H7 (cell line): ENCODE measurements around the gene TGM1. TPM values are rescaled to one million over a fixed set of nuclear protein-coding genes. Genes with fewer than 3 reads are reported as not detected.
"Not testable (repeated sequence)": the region's sequence is repeated elsewhere in the genome, so short reads cannot be mapped to it uniquely, and the experiment has no call there.

ENCODE experiments used
- DNase-seq: peaks from one replicate; pipeline ENCODE4 v3.0.0; 2012
- H3K27me3 ChIP-seq: 2 replicates; pipeline ENCODE4 v1.6.0; 2011; ENCODE audit warnings: mild to moderate bottlenecking, low read length; ENCODE audit not compliant: control insufficient read depth, insufficient read depth
- H3K36me3 ChIP-seq: replicated peaks from 2 replicates; pipeline ENCODE4 v1.5.1; 2011; ENCODE audit warnings: low read length; ENCODE audit not compliant: control insufficient read depth, insufficient read depth
- H3K4me3 ChIP-seq: 2 replicates; pipeline ENCODE4 v1.5.1; 2011; ENCODE audit warnings: low read depth, mild to moderate bottlenecking, control low read depth, low read length, moderate library complexity; ENCODE audit not compliant: insufficient read depth
- total RNA-seq: library from RNA; depleted of rRNA; stranded (reverse); fragments of >200 nt; shearing (Covaris generic); gene quantifications from 2 replicates; pipeline ENCODE4 v1.2.3, GENCODE V29; 2014; rRNA removed

Gene TGM1
- total RNA-seq, 1 experiment from 2014 or later, result 0.21 TPM

GRCh38 chr14:24207625-24208024 is 55.4 kb downstream of the TGM1 start:
- H3K36me3 ChIP-seq, result peaks cover 23% of the 10 kb centered on the region
- no peaks in the 10 kb centered on the region for H3K27me3 ChIP-seq
- no peak overlapping the region for H3K4me3 ChIP-seq
- DNase-seq, result no peak

GRCh38 chr14:24207104-24207551 is 55.8 kb downstream of the TGM1 start:
- Histone ChIP-seq H3K36me3 (peaks cover 23% of the 10 kb centered on the region), H3K4me3 (no peak overlapping the region), H3K27me3 (no peaks in the 10 kb centered on the region)
- no peak for DNase-seq

- peak; percentile 7 for DNase-seq
- no peaks in the 10 kb centered on the region for H3K27me3 ChIP-seq
- H3K36me3 ChIP-seq, result peaks cover 23% of the 10 kb centered on the region
- no peak overlapping the region for H3K4me3 ChIP-seq
Measured at GRCh38 chr14:24206260-24207103, 56.5 kb downstream of the TGM1 start.

GRCh38 chr14:24204163-24205146 is 58.5 kb downstream of the TGM1 start:
- Histone ChIP-seq H3K27me3 (no peaks in the 10 kb centered on the region), H3K4me3 (no peak overlapping the region), H3K36me3 (peaks cover 15% of the 10 kb centered on the region)
- DNase-seq, result peak; percentile 16

GRCh38 chr14:24203249-24203886 is 59.6 kb downstream of the TGM1 start:
- H3K36me3 ChIP-seq, DNase-seq, H3K27me3 ChIP-seq, H3K4me3 ChIP-seq: not testable (repeated sequence)

- not testable (repeated sequence) for DNase-seq, H3K36me3 ChIP-seq, H3K27me3 ChIP-seq, H3K4me3 ChIP-seq
Measured at GRCh38 chr14:24202538-24202937, 60.4 kb downstream of the TGM1 start.

Other genes starting within 250 kb of the TGM1 start
- 2.3 and 6.5 TPM in 2 replicates for gene CARMIL3, start 211.2 kb downstream of the TGM1 start, total RNA-seq
- 0.04 TPM in 1 of 2 replicates, not detected in the other for gene CPNE6, start 191.6 kb downstream of the TGM1 start, total RNA-seq
- 73.7 and 80.1 TPM in 2 replicates for gene PCK2, start 168.9 kb downstream of the TGM1 start, total RNA-seq
- 70.4 and 90.1 TPM in 2 replicates for gene DCAF11, start 148.4 kb downstream of the TGM1 start, total RNA-seq
- 0.87 and 2.1 TPM in 2 replicates for gene NRL, start 148.2 kb downstream of the TGM1 start, total RNA-seq
- gene FITM1, start 132.5 kb downstream of the TGM1 start, total RNA-seq, result not detected in 2 replicates
- 46.9 and 49.3 TPM in 2 replicates for gene PSME1, start 127.0 kb downstream of the TGM1 start, total RNA-seq
- gene EMC9, start 121.6 kb downstream of the TGM1 start, total RNA-seq, result 25.7 and 35.9 TPM in 2 replicates
- gene PSME2, start 116.6 kb downstream of the TGM1 start, total RNA-seq, result 129 and 134 TPM in 2 replicates
- gene RNF31, start 115.7 kb downstream of the TGM1 start, total RNA-seq, result 67.7 and 75.0 TPM in 2 replicates
- 8.1 and 11.2 TPM in 2 replicates for gene IRF9, start 101.9 kb downstream of the TGM1 start, total RNA-seq
- gene REC8, start 91.1 kb downstream of the TGM1 start, total RNA-seq, result 5.6 and 5.9 TPM in 2 replicates
- gene IPO4, start 74.4 kb downstream of the TGM1 start, total RNA-seq, result 139 and 149 TPM in 2 replicates
- 27.4 and 35.2 TPM in 2 replicates for gene TM9SF1, start 67.7 kb downstream of the TGM1 start, total RNA-seq
- not detected in 2 replicates for gene TSSK4, start 57.5 kb downstream of the TGM1 start, total RNA-seq
- gene CHMP4A, start 49.7 kb downstream of the TGM1 start, total RNA-seq, result 17.6 and 20.8 TPM in 2 replicates
- 18.6 and 23.6 TPM in 2 replicates for gene MDP1, start 47.1 kb downstream of the TGM1 start, total RNA-seq
- gene NEDD8, start 30.8 kb downstream of the TGM1 start, total RNA-seq, result 195 and 203 TPM in 2 replicates
- 81.6 and 104 TPM in 2 replicates for gene GMPR2, start 30.2 kb downstream of the TGM1 start, total RNA-seq
- 46.9 and 52.2 TPM in 2 replicates for gene TINF2, start 20.6 kb downstream of the TGM1 start, total RNA-seq
- 22.8 and 25.9 TPM in 2 replicates for gene RABGGTA, start 8.4 kb upstream of the TGM1 start, total RNA-seq
- gene DHRS1, start 36.6 kb upstream of the TGM1 start, total RNA-seq, result 13.5 and 18.8 TPM in 2 replicates
- gene NOP9, start 36.7 kb upstream of the TGM1 start, total RNA-seq, result 27.2 and 32.4 TPM in 2 replicates
- 0.48 TPM in 1 of 2 replicates, not detected in the other for gene CIDEB, start 44.8 kb upstream of the TGM1 start, total RNA-seq
- gene LTB4R2, start 47.0 kb upstream of the TGM1 start, total RNA-seq, result 4.8 and 7.8 TPM in 2 replicates
- gene LTB4R, start 48.3 kb upstream of the TGM1 start, total RNA-seq, result 4.2 and 5.0 TPM in 2 replicates
- 0.17 TPM in 1 of 2 replicates, not detected in the other for gene ADCY4, start 71.9 kb upstream of the TGM1 start, total RNA-seq
- gene RIPK3, start 76.8 kb upstream of the TGM1 start, total RNA-seq, result not detected in 2 replicates
- 12.2 and 28.3 TPM in 2 replicates for gene NFATC4, start 105.0 kb upstream of the TGM1 start, total RNA-seq
- 3.6 and 6.1 TPM in 2 replicates for gene NYNRIN, start 135.8 kb upstream of the TGM1 start, total RNA-seq
- 0.24 and 1.5 TPM in 2 replicates for gene CBLN3, start 166.5 kb upstream of the TGM1 start, total RNA-seq
- gene KHNYN, start 166.8 kb upstream of the TGM1 start, total RNA-seq, result 24.8 and 27.4 TPM in 2 replicates
- gene SDR39U1, start 179.6 kb upstream of the TGM1 start, total RNA-seq, result 23.5 and 26.7 TPM in 2 replicates
- gene CMA1, start 245.1 kb upstream of the TGM1 start, total RNA-seq, result not detected in 2 replicates